Neural cell (in vitro differentiated cells): ENCODE results near the gene HIVEP3. TPM values are rescaled to one million over a fixed set of nuclear protein-coding genes. Genes with fewer than 3 reads are reported as not detected.
"Not testable (repeated sequence)": the region's sequence is repeated elsewhere in the genome, so short reads cannot be mapped to it uniquely, and the experiment has no call there.

Source experiments
- H2AFZ ChIP-seq: fragments of 200-600, 300-800 bp; sonication (generic), shearing (Covaris generic); 2 replicates; pipeline ENCODE4 v1.6.0; 2014; ENCODE audit warnings: low read depth, mild to moderate bottlenecking, antibody characterized with exemption, low read length, moderate library complexity
- H3F3A ChIP-seq: fragments of 200-600 bp; shearing (Covaris generic); 2 replicates; pipeline ENCODE4 v1.6.1; 2016; ENCODE audit warnings: mild to moderate bottlenecking, moderate library complexity, mixed read lengths, antibody characterized with exemption, low read length; ENCODE audit not compliant: insufficient read depth, poor library complexity, severe bottlenecking
- H3K27ac ChIP-seq: fragments of 200-600, 300-800 bp; sonication (generic), shearing (Covaris generic); 2 replicates; pipeline ENCODE4 v1.5.1; 2014; ENCODE audit warnings: mild to moderate bottlenecking, low read length, moderate library complexity
- H3K27me3 ChIP-seq: fragments of 300-800, 200-600 bp; sonication (generic), shearing (Covaris generic); 2 replicates; pipeline ENCODE4 v1.6.0; 2014; ENCODE audit warnings: mild to moderate bottlenecking, low read depth, low read length, moderate library complexity; ENCODE audit not compliant: insufficient read depth
- H3K36me3 ChIP-seq: fragments of 300-800, 200-600 bp; sonication (generic), shearing (Covaris generic); 2 replicates; pipeline ENCODE4 v1.5.1; 2014; ENCODE audit warnings: mild to moderate bottlenecking, antibody characterized with exemption, low read length, moderate library complexity; ENCODE audit not compliant: insufficient read depth
- H3K4me2 ChIP-seq: fragments of 300-800, 200-600 bp; sonication (generic), shearing (Covaris generic); 2 replicates; pipeline ENCODE4 v1.6.0; 2014; ENCODE audit warnings: mild to moderate bottlenecking, low read length
- H3K4me3 ChIP-seq: fragments of 300-800, 200-600 bp; sonication (generic), shearing (Covaris generic); 2 replicates; pipeline ENCODE4 v1.5.1; 2014; ENCODE audit warnings: mild to moderate bottlenecking, low read length, moderate library complexity
- H3K79me2 ChIP-seq: fragments of 200-600 bp; shearing (Covaris generic); replicated peaks from 2 replicates; pipeline ENCODE4 v1.6.0; 2014; ENCODE audit warnings: mild to moderate bottlenecking, low read length, moderate library complexity; ENCODE audit not compliant: insufficient read depth
- H3K9ac ChIP-seq: fragments of 300-800, 200-600 bp; sonication (generic), shearing (Covaris generic); 2 replicates; pipeline ENCODE4 v1.6.1; 2016; ENCODE audit warnings: mild to moderate bottlenecking, low read length, mixed read lengths
- H3K9me2 ChIP-seq: fragments of 200-600 bp; shearing (Covaris generic); 2 replicates; pipeline ENCODE4 v1.6.1; 2016; ENCODE audit warnings: mild to moderate bottlenecking, low read length, mixed read lengths; ENCODE audit not compliant: insufficient read depth
- H3K9me3 ChIP-seq: fragments of 200-600, 300-800 bp; sonication (generic), shearing (Covaris generic); 2 replicates; pipeline ENCODE4 v1.6.1; 2016; ENCODE audit warnings: mild to moderate bottlenecking, mixed run types, low read length, moderate library complexity, mixed read lengths
- H4K20me1 ChIP-seq: fragments of 200-600 bp; shearing (Covaris generic); 2 replicates; pipeline ENCODE4 v1.6.1; 2016; ENCODE audit warnings: mild to moderate bottlenecking, mixed run types; ENCODE audit not compliant: insufficient read depth
- CTCF ChIP-seq: fragments of 450-650 bp; IDR thresholded peaks from 2 replicates; pipeline ENCODE4 v1.5.1; 2014; ENCODE audit warnings: antibody characterized with exemption, mild to moderate bottlenecking, moderate library complexity; ENCODE audit not compliant: poor library complexity, severe bottlenecking
- EP300 ChIP-seq: fragments of 450-650 bp; conservative IDR thresholded peaks from 2 replicates; pipeline ENCODE4 v1.6.1; 2014; ENCODE audit warnings: antibody characterized with exemption, mild to moderate bottlenecking, moderate library complexity; ENCODE audit not compliant: poor library complexity, severe bottlenecking
- EZH2 ChIP-seq: fragments of 200-600, 300-800 bp; shearing (Covaris generic), sonication (generic); IDR thresholded peaks from 2 replicates; pipeline ENCODE4 v1.6.1; 2014; ENCODE audit warnings: antibody characterized with exemption, low read length, borderline replicate concordance, mild to moderate bottlenecking; ENCODE audit not compliant: insufficient read depth, poor library complexity, severe bottlenecking
- MXI1 ChIP-seq: fragments of 450-650 bp; conservative IDR thresholded peaks from 2 replicates; pipeline ENCODE4 v1.6.1; 2014; ENCODE audit warnings: antibody characterized with exemption, mild to moderate bottlenecking; ENCODE audit not compliant: poor library complexity, severe bottlenecking
- POLR2AphosphoS5 ChIP-seq: IDR thresholded peaks from 2 replicates; pipeline ENCODE4 v1.6.1; 2012
- RAD21 ChIP-seq: fragments of 450-650 bp; conservative IDR thresholded peaks from 2 replicates; pipeline ENCODE4 v1.6.1; 2014; ENCODE audit warnings: antibody characterized with exemption, mild to moderate bottlenecking, moderate library complexity
- SMC3 ChIP-seq: fragments of 450-650 bp; conservative IDR thresholded peaks from 2 replicates; pipeline ENCODE4 v1.6.1; 2014; ENCODE audit warnings: antibody characterized with exemption, mild to moderate bottlenecking, moderate library complexity; ENCODE audit not compliant: poor library complexity
- TAF1 ChIP-seq: IDR thresholded peaks from 2 replicates; pipeline ENCODE4 v1.6.1; 2012; ENCODE audit warnings: low read depth
- polyA plus RNA-seq: library from polyadenylated mRNA; depleted of rRNA; stranded (reverse); fragments of >200 nt; gene quantifications from 2 replicates; pipeline ENCODE4 v1.2.3, GENCODE V29; 2014
- TF ChIP-seq, protein P1 (sequence below): IDR thresholded peaks from 2 replicates; pipeline ENCODE4 v1.6.1; 2012; ENCODE audit warnings: borderline replicate concordance

Gene HIVEP3
- polyA plus RNA-seq, 1 donor from 2014 or later: 2.6 TPM

GRCh38 chr1:41945946-41946345, 27.2 kb upstream of the HIVEP3 start:
- not testable (repeated sequence) for H3K79me2 ChIP-seq, H3F3A ChIP-seq, H3K36me3 ChIP-seq, H3K27ac ChIP-seq, H4K20me1 ChIP-seq, H3K9me3 ChIP-seq, H3K4me3 ChIP-seq, H3K9me2 ChIP-seq, H2AFZ ChIP-seq, H3K9ac ChIP-seq, H3K27me3 ChIP-seq, H3K4me2 ChIP-seq

DNA sequence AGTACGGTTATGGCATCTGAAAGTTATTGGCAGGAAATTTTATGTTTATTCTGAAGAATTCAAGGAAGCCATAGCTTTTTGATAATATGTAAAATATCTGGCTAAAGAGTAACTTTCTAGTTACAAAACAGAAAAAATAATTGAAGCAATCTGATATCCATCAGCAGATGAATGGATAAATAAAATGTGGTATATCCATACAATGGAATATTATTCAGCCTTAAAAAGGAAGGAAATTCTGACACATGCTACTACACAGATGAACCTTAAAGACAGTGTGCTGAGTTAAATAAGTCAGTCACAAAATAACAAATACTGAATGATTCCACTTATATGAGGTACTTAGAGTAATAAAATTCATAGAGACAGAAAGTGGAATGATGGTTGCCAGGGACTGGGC, 25.0 kb upstream of the HIVEP3 start:
- H3K9ac ChIP-seq: no peak overlapping the region
- no peak overlapping the region for H3K4me2 ChIP-seq

More for the DNA sequence above, 25.0 kb upstream of the HIVEP3 start:
- Histone ChIP-seq H2AFZ (no peak overlapping the region), H3K79me2 (no peaks in the 10 kb centered on the region), H3K9me3 (no peaks in the 10 kb centered on the region), H3F3A (no peaks in the 10 kb centered on the region), H3K9me2 (no peaks in the 10 kb centered on the region), H3K27ac (no peak overlapping the region), H3K27me3 (no peaks in the 10 kb centered on the region), H4K20me1 (no peaks in the 10 kb centered on the region), H3K4me3 (no peak overlapping the region), H3K36me3 (no peaks in the 10 kb centered on the region)
- TF ChIP-seq CTCF (no peak), EP300 (no peak), POLR2AphosphoS5 (no peak), SMC3 (no peak), MXI1 (no peak), EZH2 (no peak), TAF1 (no peak), RAD21 (no peak)
- TF ChIP-seq, protein P1, sequence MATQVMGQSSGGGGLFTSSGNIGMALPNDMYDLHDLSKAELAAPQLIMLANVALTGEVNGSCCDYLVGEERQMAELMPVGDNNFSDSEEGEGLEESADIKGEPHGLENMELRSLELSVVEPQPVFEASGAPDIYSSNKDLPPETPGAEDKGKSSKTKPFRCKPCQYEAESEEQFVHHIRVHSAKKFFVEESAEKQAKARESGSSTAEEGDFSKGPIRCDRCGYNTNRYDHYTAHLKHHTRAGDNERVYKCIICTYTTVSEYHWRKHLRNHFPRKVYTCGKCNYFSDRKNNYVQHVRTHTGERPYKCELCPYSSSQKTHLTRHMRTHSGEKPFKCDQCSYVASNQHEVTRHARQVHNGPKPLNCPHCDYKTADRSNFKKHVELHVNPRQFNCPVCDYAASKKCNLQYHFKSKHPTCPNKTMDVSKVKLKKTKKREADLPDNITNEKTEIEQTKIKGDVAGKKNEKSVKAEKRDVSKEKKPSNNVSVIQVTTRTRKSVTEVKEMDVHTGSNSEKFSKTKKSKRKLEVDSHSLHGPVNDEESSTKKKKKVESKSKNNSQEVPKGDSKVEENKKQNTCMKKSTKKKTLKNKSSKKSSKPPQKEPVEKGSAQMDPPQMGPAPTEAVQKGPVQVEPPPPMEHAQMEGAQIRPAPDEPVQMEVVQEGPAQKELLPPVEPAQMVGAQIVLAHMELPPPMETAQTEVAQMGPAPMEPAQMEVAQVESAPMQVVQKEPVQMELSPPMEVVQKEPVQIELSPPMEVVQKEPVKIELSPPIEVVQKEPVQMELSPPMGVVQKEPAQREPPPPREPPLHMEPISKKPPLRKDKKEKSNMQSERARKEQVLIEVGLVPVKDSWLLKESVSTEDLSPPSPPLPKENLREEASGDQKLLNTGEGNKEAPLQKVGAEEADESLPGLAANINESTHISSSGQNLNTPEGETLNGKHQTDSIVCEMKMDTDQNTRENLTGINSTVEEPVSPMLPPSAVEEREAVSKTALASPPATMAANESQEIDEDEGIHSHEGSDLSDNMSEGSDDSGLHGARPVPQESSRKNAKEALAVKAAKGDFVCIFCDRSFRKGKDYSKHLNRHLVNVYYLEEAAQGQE: no peak
